HG02588 (cell line): ENCODE results near the gene CARF.
A peak's percentile ranks its signal among the peaks of the same experiment; 100 is the strongest.
"Not testable (repeated sequence)": the region's sequence is repeated elsewhere in the genome, so short reads cannot be mapped to it uniquely, and the experiment has no call there.

Experiments
- ATAC-seq: cut with Tn5 transposase; IDR thresholded peaks from one replicate; pipeline ENCODE4 v1.9.1; 2021; ENCODE audit warnings: mild to moderate bottlenecking, moderate library complexity; ENCODE audit not compliant: unreplicated experiment

CARF gene, protein sequence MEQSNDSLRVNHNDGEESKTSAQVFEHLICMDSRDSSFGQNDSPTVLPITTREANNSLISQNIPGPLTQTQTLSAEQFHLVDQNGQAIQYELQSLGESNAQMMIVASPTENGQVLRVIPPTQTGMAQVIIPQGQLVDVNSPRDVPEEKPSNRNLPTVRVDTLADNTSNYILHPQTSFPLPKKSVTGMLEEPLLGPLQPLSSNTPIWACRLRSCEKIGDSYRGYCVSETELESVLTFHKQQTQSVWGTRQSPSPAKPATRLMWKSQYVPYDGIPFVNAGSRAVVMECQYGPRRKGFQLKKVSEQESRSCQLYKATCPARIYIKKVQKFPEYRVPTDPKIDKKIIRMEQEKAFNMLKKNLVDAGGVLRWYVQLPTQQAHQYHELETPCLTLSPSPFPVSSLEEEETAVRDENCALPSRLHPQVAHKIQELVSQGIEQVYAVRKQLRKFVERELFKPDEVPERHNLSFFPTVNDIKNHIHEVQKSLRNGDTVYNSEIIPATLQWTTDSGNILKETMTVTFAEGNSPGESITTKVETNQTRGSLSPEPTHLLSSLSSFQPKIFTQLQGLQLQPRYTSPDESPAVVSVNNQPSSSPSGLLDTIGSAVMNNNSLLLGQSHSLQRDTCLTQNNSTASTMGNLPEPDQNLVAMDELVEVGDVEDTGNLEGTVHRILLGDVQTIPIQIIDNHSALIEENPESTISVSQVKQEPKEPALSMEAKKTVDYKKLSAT

DNA sequence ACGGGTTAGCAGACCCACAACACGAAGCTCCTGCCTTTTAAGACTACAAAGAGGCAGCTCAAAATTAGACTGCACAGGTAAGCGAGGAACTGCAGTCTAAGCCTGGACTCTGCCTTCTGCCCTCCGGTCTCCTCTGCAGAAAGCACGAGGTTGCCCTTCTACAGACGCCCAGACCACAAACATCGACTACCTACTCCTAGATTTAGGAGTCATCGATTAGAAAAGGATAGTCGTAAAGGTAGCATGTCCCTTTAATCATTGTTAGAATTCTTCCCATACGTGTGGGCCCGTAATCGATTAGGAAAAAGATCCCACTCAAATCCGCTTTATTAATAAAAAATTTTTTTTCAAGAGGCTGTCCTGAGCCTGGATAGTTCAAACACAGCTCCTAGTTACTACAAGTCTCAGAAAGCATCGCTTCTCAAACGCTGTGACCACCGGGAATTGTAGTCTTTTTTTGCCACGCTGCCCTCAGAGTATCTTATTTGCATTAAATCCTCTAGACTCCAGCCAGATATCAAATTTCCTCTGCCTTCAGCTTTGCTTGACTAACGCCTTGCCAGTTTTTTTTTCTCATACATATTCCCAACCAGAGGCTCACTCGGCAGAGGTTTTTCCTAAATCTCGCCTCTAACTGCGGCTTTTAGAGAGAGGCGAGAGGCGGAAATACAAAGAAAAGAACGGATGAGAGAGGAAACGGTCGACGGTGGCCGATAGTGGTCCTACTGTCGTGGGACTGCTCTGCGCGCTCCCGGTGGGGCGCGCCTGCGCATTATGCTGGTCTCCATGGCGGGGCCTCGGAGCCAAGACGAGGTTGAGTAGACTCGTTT lies at the start of gene CARF, which contains the start of gene WDR12:
Gene CARF, plus strand, starts transcription at position 764 of the 830 bp plus-strand sequence. CDS start 29,628 bp downstream, outside the sequence.
Gene WDR12, minus strand, starts transcription at position 162 of the 830 bp plus-strand sequence. CDS start 197 bp downstream, outside the sequence.
- ATAC-seq: peak; percentile 74

DNA sequence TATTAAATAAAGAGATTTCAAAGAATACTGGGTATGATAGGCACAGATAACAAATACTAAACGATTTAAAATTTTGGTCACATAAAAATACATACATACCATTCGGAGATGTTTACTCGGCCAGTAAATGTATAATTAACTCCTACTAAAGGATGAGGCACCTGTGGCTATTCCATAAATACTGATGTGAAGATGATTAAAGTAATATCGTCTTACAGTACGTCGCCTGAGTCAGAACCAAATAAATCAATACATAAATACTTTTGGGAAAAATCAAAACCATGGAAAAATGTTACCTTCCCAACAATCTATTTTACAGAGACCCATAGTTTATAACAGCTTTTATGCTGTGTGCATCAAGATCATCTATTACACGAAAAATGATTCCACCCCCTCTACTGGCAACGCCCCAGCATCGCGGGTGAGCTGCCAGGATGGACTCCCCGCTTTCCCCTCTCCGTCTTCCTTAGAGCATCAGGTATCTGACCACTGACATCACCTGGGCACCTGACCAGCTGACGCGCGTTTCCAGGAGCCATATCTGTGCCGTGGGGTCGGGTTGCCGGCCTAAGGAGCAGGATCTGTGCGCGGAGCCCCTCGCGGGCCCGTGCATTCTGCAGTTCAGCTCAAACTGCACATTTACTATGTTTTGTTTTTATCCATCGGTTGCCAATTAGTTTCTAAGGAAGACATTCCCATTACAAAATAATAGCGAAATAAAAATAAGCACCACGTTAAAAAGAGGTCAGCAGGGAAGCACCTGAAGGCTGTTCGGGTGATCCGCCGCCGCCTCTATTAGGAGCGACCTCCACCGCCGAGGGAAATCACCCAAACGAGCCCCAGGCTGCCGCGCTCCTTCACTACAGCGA lies 41.4 kb upstream of the CARF start:
- ATAC-seq: peak; percentile 70

DNA sequence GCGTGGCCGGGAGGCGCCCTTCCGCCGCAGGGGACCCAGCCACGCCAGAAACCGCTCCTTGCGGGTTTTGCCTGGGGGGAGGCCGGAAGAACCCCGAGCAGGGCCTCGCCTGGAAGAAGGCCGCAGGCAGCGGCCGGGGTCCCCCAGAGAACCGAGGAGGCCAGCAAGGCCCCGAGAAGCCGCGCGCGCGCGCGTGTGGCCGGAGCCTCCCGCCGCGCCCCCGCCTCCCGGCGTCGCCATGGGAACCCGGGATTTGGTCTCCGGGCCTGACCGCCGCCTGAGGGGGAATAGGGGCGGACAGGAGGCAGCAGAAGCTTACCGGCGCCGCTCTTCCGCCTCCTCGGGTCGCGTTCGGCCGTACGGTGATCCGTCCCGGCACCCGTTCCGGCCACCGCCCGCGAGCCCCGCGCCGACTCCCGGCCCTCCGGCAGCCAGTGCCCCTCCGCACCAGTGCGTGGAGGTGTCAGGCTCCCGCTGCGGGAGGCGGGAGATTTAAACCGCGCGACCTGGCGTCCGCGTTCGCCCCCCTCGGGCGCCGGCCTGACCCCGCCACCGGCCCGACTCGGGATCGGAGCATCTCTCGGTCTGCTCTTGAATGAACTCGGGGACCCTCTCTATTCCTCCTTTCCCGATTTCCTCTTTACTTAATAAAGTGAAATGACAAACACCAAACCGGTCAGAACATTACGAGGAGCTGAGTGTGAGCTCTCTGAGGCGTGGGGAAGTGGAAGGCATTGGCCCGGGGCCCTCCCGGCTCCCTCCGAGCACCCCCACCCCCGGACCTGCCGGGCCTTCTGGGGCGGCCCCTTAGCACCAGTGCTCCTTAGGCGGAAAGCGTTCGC lies 40.6 kb upstream of the CARF start, which contains the start of gene ICA1L:
Gene ICA1L, minus strand, starts transcription at position 467 of the 842 bp plus-strand sequence. CDS start 42,757 bp downstream, outside the sequence.
- peak; percentile 53 for ATAC-seq

DNA sequence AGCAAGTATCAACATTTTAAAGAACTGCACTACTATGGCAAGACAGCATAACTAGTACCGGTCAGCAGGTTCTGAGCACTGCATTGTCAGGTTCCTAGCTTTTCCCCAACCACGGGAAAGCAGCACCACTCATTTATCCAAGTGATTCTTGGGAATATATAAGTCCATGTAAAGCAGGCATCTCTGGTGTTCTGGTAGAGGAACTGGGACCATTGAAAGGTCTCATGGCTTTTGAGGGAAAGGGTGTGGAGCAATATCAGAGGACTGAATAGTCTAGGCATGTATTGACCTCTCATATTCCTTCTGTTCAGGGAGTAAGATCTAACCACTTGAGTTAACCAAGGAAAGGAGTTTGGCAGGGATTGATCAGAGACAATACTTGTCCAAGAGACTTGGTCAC lies 34.4 kb upstream of the CARF start:
- no peak for ATAC-seq

DNA sequence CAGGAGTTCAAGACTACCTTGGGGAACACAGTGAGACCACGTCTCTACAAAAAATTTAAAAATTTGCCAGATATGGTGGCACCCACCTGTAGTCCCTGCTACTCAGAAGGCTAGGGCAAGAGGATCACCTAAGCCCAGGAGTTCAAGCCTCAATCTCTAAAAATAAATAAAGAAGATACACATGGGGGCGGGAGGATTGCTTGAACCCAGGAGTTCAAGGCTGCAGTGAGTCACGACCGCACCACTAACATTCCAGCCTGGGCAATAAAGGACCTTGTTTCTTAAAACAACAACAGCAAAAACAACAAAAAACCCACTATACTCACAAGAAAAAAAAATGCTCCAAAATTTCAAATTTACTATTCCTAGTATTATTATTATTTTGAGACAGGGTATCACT lies 30.5 kb upstream of the CARF start:
- no peak for ATAC-seq

DNA sequence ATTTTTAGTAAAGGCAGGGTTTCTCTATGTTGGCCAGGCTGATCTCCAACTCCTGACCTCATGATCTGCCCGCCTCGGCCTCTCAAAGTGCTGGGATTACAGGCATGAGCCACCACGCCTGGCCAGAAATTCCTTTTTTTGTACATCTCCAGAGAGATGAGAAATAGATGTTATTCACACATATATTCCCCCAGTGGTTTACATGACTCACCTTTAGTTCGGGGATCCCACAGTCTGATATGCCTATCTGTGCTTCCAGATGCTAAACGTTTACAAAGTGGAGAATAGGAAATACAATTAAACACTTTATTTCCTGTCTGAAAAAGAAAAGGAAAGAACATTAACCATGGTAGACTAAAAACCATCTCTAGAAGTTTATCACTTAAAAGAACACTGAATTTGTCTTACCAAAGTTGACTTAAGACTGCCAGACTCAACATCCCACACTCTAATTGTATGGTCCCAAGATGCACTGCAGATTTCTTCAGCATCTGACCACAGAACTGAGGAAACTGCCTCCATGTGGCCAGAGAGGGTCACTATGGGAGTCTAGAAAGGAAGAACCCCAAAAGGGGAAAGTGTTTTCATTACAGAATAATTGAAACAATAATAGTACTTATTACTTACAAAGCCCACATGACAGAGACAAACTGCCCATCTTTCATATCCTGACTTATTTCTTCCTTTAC lies 27.9 kb upstream of the CARF start:
- no peak for ATAC-seq

DNA sequence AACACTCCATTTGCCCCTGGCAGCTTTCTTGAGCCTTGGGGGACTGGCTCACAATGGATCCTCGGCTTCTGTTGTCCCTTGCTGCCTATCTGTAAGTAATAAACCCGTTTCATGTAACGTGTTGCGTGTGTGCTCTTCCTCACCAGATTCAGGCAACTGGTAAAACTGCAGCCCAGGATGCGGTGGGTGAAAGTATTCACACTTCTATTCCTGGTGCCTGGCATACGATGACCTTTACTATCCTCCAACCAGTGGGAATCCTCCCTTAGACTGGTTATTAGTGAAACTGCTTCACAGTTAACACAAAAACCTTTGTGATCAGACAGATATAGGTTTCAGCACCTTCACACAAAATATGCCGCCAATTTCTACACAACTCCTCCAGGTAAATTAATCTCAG lies 26.9 kb upstream of the CARF start:
- ATAC-seq: no peak

DNA sequence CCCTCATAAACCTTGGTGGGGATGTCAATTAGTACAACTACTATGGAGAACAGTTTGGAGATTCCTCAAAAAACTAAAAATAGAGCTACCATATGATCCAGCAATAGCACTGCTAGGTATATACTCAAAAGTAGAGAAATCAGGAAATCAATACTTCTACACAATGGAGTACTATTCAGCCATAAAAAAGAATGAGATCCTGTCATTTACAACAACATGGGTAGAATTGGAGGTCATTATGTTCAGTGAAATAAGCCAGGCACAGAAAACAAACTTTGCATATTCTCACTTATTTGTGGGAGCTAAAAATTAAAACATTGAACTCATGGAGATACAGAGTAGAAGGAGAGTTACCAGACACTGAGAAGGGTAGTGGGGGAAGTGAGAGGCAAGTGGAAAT lies 6.6 kb upstream of the CARF start:
- ATAC-seq: not testable (repeated sequence)

DNA sequence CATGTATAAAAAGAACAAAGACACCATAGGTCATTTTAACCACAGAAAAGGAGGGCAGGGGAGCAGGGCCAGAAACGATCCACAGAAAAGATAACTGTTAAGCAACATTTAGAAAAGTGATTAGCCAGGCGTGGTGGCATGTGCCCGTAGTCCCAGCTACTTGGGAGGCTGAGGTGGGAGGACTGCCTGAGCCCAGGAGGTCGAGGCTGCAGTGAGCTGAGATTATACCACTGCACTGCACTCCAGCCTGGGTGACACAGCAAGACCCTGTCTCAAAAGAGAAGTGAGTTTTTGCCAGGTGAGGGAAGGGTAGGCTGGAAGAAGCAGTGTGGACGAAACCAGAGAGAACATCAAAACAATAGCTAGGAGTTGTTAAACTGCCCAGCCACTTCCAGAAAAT lies 3.9 kb upstream of the CARF start:
- ATAC-seq: no peak

DNA sequence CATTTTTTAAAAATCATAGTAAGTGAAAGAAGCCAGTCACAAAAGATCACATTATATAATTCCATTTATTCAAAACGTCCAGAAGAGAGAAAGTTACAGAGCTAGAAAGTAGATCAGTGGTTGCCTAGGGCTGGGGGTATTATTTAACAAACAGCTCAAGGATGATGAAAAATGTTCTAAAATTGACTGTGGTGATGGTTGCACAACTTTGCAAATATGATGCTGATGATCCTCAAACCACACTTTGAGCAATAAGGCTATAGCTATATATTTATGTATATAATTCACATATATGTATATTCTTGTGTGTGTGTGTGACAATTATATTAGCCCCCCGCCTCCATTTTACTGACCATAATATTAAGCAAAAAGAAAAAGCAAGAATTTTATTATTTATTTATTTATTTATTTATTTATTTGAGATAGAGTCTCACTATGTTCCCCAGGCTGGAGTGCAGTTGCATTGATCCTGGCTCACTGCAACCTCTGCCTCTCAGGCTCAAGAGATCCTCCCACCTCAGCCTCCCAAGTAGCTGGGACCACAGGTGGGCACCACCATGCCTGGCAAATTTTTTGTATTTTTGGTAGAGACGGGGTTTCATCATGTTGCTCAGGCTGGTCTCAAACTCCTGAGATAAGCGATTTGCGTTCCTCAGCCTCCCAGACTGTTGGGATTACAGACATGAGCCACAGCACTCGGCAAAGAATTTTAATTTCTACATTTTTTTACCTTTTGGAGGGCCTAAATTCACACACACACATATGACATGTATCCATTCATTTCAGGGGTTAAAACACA lies 2.5 kb upstream of the CARF start:
- ATAC-seq: no peak

DNA sequence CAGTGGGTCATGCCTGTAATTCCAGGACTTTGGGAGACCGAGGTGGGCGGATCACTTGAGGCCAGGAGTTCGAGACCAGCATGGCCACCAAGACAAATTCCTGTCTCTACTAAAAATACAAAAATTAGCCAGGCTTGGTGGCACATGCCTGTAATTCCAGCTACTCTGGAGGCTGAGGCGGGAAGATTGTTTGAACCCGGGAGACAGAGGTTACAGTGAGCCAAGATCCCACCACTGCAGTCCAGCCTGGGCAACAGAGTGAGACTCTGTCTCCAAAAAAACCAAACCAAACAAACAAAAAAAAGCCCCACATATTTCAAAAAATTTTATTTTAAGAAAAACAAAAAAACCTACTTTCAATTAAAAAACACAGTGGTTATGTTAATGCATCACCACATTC lies 1.8 kb upstream of the CARF start:
- not testable (repeated sequence) for ATAC-seq

DNA sequence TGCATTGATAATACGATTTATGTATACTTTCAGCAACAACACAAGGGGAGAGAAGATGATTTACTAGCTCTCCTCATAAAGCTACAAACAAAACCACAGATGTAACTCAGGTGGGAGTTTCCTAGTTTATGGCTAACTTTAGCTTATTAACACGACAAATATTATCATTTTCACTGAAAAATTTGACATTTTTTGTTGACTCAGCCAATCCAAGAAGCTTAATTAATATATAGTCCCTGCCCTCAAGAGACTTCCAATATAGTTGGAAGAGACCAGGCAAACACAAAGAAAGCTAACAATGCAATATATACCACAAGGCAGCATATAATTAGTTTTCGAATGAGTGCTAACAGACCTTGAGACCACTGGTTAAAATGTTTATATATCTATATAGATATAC lies 1.4 kb upstream of the CARF start:
- ATAC-seq: no peak

DNA sequence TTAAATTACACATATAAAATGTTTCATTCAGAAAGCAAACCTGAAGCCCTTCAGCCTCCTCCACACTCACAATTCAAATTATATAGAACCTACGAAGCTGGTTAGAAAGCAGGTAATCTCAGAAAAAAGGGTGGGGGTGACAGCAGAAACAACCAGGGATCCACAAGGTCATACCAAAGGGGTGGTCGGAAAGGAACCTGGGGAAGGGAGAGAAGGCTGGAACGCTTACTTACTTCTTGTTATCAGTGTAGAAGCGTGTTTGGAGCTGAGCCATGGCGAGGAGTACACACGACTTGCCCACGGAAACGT lies 918 bp upstream of the CARF start:
- ATAC-seq: peak; percentile 19

DNA sequence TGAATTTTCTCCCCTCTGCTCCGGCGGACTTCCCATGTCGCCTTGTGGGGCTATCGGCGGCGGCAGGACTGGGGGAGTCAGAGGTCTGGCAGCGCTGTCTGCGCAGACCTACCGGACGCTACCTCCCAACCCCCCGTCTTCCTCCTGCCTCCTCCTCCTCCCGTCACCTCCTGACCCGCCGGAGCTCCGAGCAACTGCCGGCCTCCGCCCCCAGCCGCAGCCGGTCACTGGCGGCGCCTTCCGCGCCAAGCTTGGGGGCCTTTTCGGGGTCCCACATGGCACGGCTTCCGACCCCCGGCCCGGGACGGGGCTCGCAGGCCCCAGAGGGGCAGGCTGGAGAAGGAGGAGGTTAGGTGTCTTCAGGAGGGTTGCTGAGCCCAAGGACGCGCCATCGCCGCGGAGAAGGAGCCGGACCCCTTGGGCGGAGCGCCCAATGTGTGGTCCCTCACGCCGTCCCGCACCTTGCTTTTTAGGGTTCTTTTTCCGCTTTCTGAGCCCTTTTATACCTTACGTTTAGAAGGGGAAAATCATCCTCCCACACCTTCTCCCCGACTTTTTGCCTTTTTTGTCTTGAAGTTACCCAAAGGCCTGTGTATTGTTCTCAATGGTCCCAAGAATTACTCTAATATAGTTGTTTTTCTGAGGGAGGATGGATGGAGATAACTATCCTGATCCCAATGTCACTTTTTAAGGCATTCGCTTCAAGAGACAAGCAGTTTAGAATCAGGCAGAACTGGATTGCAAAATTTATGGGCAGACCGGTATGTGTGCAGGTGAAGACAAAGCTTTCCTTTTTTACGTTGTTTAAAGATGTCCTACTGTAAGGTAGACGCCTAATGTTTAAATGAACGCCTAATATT lies 497 bp downstream of the CARF start:
- peak; percentile 48 for ATAC-seq

DNA sequence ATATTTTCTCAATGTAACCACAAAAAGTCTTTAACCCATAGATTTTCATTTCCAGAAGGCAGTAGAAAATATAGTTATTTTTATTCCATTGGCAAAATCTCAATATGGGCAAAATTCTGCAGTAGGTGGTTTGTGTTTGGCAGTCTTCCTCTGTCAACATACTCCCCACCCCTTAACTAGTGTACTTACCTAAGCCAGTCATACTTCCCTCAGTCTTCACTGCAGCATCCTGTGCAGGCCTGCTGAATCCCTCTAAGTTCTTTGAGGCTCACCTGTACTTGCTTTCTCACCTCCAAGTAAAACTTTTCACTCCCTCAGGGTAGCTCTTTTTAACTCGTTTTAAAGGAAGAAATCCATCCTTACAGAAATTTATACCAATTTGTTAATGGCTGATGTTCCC lies 6.8 kb downstream of the CARF start:
- no peak for ATAC-seq

DNA sequence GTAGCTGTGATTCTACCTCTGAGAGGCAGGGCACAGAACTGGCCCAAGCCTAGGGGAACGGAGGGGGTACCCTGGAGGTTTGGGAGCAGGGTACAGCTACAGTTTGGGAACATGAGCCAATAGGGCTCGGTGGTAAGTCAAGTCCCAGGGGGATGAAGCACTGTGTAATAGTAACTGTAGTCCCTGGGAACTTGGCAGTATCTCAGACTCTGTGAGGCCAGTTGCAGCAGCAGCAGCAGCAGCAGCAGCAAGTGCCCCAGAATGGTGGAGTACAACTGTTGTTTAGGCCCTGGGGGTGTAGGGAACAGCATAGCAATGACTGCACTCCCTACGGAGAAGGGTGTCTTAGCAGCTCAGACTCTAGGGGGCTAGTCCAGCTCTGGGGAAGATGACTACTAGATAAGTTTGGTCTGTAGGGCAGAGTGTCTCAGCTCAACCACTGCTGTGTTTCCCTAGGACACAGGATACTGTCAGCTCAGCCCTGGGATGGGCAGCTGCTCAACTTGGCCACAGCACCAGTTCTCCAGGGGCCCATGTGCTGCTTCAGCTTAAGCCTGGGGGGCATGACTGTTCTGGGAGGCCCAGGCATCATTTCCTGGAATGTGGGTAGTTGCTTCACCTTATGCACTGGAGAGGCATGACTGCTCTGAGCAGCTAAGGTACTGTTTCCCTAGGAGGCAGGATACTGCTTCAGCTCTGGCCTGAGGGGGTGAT lies 20.5 kb downstream of the CARF start:
- ATAC-seq: no peak

DNA sequence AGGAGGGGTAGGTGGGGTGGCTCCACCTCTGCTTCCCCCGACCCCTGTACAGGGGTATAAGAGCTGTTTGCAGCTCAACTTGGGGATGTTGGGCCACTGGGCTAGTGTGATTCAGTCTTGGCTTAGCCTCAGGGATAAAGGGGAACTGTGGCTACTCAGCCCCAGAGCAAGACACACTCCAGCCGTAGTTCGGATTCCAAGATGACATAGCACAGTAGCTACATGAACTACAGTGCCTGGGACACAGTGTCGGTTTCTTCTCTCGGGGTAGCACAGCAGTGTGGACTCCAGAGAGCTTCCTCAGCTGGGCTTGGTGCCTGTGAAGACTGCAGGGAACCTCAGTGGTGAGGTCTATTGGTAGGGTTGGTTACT lies 21.1 kb downstream of the CARF start:
- no peak for ATAC-seq
